ENCODE data around the gene SLC34A1.
"Not testable (repeated sequence)": the region's sequence is repeated elsewhere in the genome, so short reads cannot be mapped to it uniquely, and the experiment has no call there.

The SLC34A1 gene

GRCh38 chr5:177412603-177413233 lies 28.5 kb downstream of the SLC34A1 start:
- DNase-seq (ENCODE audit: low spot score): no peak

- DNase-seq (ENCODE audit: low spot score): no peak
Observed at GRCh38 chr5:177414481-177414880, 30.2 kb downstream of the SLC34A1 start.

GRCh38 chr5:177417081-177417480 lies 32.8 kb downstream of the SLC34A1 start:
- not testable (repeated sequence) for DNase-seq (ENCODE audit: low spot score)

DNA sequence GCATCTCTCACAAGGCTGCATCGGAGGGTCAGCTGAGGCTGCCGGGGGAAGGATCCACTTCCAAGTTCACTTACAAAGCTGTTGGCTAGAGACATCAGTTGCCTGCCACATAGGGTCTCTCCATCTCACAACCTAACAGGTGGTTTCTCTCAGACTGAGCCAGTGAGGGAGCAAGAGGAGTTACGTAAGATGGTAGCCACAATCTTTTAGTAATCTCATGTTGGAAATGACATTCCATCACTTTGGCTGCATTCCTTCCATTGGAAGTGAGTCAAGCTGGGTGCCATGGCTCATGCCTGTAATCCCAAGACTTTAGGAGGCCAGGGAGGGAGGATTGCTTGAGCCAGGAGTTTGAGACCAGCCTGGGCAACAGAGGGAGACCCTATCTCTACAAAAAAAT lies 34.8 kb downstream of the SLC34A1 start:
- DNase-seq (ENCODE audit: low spot score): no peak

DNA sequence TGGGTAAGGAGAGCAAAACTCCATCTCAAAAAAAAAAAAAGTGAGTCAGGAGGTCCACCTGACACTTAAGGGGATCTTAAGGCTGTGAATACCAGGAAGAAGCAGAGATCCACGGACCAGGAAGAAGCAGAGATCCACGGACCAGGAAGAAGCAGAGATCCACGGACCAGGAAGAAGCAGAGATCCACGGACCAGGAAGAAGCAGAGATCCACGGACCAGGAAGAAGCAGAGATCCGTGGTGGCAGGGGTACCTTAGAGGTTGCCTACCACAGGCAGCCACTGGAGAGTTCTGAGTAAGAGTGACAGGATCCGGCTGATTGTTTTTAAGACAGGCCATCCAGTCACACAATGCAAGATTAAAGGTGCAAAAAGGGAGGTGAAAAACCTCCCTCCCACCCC lies 36.2 kb downstream of the SLC34A1 start:
- not testable (repeated sequence) for DNase-seq (ENCODE audit: low spot score)

GRCh38 chr5:177421062-177421798 lies 37.0 kb downstream of the SLC34A1 start:
- no peak for DNase-seq (ENCODE audit: low spot score)

DNA sequence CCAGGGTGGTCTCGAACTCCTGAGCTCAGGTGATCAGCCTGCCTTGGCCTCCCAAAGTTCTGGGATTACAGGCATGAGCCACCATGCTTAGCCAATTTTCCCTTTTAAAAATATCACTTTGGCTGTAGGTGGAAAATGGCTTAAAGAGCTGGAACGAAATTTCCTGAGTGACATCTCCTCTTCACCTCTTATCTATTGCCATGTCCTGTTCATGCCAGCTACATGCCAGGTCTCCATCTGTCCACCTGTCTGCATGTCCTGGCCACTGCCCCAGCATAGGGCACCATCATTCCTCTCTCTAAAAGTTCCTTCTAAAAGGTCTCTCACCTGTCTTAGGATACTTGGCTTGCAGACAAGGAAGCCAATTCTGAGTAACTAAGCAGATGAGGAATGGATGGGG lies 39.4 kb downstream of the SLC34A1 start:
- no peak for DNase-seq (ENCODE audit: low spot score)

DNA sequence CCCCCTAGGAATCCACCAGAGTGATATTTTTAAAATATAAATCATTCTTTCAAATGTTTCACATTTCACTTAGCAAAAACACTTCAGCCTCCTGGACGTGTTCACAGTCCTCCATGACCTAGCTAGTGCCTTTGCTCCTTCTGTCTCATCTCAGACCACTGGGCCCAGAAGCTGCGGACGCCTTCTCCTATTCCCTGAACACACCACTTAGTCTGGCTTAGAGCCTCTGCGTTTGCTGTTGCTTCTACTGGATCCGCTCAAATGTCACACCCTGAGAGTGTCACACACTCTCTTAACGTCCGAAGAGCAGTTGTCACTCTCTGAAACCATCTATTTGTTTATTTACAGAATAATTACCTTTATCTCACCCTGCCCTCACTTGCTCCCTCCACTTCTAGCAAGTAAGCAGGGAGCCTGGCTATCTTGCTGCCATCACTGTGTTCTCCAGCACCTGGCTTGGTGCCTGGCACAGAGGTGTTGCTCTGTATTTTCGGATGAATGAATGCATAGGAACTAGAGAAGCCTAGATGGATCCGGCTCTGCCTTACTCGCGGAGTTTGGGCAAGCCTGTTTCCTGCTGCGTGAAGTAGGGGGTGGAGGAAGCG lies 41.1 kb downstream of the SLC34A1 start:
- DNase-seq (ENCODE audit: low spot score): no peak

- peak; percentile 100 for DNase-seq (ENCODE audit: low spot score)
Observed at GRCh38 chr5:177425801-177426565, 41.7 kb downstream of the SLC34A1 start.

GRCh38 chr5:177426566-177427210 lies 42.5 kb downstream of the SLC34A1 start, which contains the start of gene GRK6:
TSS of gene GRK6 (plus strand) at chr5:177426676. CDS start at chr5:177426846, 170 bp downstream.
- DNase-seq (ENCODE audit: low spot score): peak; percentile 52

DNA sequence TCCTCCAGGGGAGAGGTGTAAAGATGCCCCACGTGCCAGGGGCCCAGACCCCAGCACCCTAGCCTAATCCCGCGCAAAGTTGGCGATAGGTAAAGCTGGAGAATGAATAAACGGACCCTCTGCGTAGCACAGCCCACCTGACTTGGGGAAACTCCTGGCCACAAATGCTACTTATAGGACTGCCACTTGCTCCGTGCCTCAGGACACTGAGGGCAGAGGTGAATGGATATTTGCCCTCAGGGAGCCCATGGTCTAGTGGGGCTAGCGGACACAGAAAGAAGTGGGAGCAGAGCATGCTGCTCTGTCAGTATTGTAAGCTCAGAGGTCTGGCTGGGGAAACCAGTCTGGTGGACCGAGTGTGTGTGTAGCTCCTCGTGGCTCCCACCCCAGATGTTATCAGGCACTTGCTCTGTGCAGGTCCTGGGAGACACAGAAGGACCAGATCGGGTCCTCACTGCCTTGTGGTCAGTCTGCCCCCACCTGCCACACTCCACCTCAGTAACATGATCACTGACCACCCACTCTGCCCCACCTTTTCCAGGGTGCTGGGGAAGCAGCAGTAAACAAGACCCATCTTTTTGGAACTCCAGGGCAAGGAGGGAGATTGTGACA lies 43.1 kb downstream of the SLC34A1 start:
- DNase-seq (ENCODE audit: low spot score): peak; percentile 73

GRCh38 chr5:177427919-177428573 lies 43.8 kb downstream of the SLC34A1 start:
- DNase-seq (ENCODE audit: low spot score): peak; percentile 84

DNA sequence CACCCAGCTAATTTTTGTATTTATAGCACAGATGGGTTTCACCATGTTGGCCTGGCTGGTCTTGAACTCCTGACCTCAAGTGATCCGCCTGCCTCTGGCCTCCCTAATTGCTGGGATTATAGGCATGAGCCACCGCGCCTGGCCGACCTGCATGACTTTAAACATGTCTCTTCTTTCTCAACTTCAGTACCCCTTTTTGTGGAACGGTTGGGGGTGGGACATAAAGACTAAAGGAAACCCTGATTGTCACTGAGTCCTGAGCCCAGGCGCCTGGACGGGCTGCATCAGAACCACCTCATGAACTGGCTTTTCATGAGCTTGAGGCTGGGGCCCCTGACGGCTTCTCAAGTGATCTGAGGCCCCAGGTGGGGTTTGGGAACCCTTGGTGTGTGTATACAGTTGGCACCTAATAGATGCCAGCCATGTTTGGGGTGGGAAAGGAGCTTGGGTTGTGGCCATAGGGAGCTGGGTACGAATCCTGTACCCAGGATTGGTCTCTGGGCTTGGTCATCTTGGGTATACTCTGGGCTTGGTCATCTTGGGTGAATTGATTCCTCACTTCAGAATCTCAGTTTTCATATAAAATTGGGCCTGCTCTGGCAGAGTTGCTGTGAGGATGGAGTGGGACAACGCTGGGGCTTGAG lies 44.5 kb downstream of the SLC34A1 start:
- no peak for DNase-seq (ENCODE audit: low spot score)

DNA sequence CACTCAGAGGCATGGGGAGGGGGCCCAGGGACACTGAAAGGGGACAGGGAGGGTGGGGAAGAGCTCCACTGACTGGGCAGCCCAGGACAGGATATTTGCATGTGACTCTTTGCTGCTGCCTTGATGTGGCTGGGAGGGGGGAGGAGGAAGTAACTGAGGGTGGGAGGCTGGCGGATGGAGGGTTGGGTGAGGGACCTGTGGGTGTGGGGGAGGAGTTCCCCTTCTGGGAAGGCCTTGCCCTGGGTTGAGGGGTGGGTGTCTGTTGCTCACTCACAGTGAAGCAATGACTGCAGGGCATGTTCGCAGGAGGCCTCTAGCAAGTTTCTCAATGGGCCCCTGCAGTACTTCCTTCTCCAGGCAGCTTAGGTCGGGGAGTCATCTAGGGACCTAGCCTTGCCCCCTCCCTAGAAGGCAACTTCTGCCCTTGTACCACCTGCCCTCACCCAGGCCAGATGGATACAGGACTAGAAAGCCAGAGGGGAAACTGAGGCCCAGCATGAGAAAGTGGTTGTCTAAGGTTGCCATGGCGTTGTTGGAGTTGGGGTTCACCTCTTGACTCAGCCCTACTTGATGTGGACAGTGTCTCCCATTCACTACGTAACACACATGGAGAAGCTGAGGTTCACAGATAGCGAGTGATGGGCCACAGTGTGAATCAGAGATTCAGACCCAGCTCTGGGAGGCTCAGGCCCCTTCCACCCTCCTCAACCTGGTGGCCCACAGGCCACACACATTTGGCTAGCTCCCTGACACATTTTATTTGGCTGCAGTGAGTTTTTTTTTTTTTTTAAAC lies 45.2 kb downstream of the SLC34A1 start:
- DNase-seq (ENCODE audit: low spot score): no peak

DNA sequence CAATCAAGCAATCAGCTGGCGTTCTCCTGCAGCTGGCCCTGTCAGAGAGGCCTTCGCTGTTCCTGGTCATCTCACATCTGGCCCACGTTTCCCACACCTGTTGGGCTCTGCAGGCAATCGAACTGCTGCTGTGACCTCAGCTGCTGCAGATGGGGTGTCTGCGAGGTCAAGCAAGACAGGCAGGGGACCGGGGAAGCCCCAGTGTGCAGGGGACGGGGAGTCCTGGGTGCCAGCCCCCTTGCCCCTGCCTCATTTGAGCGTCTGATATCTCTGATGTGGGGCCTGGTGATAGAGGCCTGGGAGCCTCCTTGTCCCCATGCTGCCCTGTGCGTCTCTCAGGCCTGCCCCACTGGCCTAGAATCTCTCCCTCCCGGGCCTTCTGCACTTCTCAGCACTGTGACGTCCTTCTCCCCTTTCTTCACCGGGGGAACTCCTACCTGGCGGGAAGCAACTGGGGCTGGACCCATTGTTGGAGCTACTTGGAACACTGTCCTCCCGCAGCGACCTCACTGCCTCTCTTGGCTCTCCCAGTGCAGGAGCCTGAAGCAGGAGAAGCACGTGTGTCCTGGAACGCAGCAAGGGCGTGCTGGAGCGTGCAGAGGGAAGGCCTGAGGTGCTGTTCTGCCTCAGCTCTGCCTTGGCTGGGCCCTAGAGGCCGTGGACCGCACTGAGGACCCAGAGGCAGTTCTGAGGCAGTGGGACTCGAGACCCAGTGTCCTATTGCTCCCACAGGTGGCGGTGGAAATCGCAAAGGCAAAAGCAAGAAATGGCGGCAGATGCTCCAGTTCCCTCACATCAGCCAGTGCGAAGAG lies 46.1 kb downstream of the SLC34A1 start:
- no peak for DNase-seq (ENCODE audit: low spot score)

DNA sequence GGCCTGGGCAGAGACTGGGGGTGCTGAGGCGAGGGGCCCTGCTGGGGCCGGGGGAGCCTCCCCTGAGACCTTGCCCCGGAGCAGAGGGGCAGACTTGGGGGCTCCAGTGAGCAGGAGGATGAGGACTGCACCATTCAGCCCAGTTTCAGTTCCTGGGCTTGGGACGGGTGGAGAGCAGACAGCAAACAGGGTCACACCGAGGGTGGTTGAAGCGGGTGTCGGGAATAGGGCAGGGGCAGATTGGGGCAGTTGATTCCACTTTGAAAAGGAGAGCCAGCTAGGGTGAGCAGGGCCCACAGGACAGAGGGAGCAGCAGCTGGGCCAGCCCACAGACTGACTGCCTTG lies 46.7 kb downstream of the SLC34A1 start:
- no peak for DNase-seq (ENCODE audit: low spot score)

DNA sequence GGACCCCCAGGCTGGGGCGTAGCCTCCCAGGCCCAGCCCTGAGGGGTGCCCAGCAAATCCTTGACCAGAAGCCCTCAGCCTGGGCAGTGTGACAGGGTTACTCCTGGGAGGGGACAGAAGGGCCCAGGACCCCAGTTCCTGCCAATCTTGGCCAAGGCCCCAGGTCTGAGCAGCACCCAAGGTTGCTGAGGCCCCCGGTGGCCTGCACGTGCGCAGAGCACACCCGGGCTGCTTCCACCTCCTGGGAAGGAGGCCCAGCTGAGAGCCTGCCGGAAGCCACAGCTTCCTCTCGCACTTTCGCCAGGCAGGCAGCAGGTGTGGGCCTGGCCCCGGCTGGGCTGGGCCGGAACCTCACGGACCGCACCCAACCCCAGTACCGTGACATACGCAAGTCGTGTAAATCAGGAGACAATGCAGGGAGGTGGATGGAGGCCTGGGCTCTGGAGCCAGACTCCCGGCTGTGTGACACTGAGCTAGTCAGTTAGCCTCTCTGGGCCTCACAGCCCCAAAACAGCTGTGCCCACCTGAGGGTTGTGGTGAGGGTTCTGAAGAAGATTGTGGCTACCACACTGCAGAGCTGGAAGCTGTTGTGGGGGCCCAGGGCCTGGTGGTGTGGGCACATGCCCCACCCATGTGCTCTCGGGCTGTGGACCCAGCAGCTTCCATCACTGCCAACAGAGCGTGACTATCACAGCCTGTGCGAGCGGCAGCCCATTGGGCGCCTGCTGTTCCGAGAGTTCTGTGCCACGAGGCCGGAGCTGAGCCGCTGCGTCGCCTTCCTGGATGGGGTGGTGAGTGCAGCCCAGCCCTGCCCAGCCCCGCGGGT lies 47.3 kb downstream of the SLC34A1 start:
- DNase-seq (ENCODE audit: low spot score): no peak
